HCT116 (cell line): ENCODE results near the gene FSTL4. TPM values are rescaled to one million over a fixed set of nuclear protein-coding genes. Genes with fewer than 3 reads are reported as not detected.

Experiments
- ATAC-seq: fragments of 200-7000 bp; cut with Tn5 transposase; 2 replicates; pipeline ENCODE4 v1.9.1; 2020; ENCODE audit warnings: mild to moderate bottlenecking, moderate library complexity
- BruUV-seq: library from RNA; stranded (reverse); fragments of 400-500 nt; replicated peaks from 2 replicates; lab custom pipeline; 2021; lab: Mats Ljungman, UMichigan
- CTCF ChIA-PET: fragments of 300-600 bp; sonication (Branson Sonifier 250); formaldehyde crosslinking; loops from one replicate; lab custom pipeline; 2021; ENCODE audit warnings: antibody characterized with exemption; lab: Charles Lee
- POLR2A ChIA-PET: fragments of 300-600, 350-600 bp; sonication (Branson Sonifier 250); formaldehyde crosslinking; loops from one replicate; lab custom pipeline; 2021; ENCODE audit warnings: antibody characterized with exemption; lab: Charles Lee
- RAD21 ChIA-PET, 2 experiments: fragments of 300-600 bp; sonication (Branson Sonifier 250); formaldehyde crosslinking; loops; one replicate each; lab custom pipeline; 2023; ENCODE audit warnings: low total read pairs in 2 of 2; ENCODE audit not compliant: uncharacterized antibody in 2 of 2, unreplicated experiment in 2 of 2, low non-redundant PET in 1 of 2; lab: Charles Lee
- DNase-seq: peaks from one replicate; pipeline ENCODE4 v3.0.0-alpha.2; 2010; ENCODE audit warnings: low read depth, low spot score
- H2AFZ ChIP-seq: fragments of 200-600 bp; shearing (Covaris generic), sonication (generic); 2 replicates; pipeline ENCODE4 v1.6.1; 2017; ENCODE audit warnings: low read depth, mixed run types, mixed read lengths, antibody characterized with exemption, low read length; ENCODE audit not compliant: poor library complexity, severe bottlenecking
- H3K27ac ChIP-seq: 2 replicates; pipeline ENCODE4 v1.5.1; 2012; ENCODE audit warnings: low read depth, low read length
- H3K27me3 ChIP-seq: fragments of 200-600 bp; sonication (generic); 2 replicates; pipeline ENCODE4 v1.6.1; 2016; ENCODE audit warnings: mixed run types, low read length, mixed read lengths; ENCODE audit not compliant: insufficient read depth
- H3K36me3 ChIP-seq, 2 experiments: fragments of 200-500 bp in 1 of 2; fragments of 200-600 bp in 1 of 2; sonication (Bioruptor generic) in 1 of 2; sonication (generic) in 1 of 2; 2 replicates each; pipeline versions ENCODE4 v1.5.1 to v1.6.1; 2014 to 2016; ENCODE audit warnings: low read length in 2 of 2, inconsistent platforms in 1 of 2, mixed read lengths in 1 of 2, mixed run types in 1 of 2; ENCODE audit not compliant: insufficient read depth in 2 of 2, control insufficient read depth in 1 of 2
- H3K4me1 ChIP-seq, 2 experiments: fragments of 200-600 bp in 1 of 2; sonication (generic) in 1 of 2; 2 replicates each; pipeline versions ENCODE4 v1.5.1 to v1.6.1; 2012 to 2017; ENCODE audit warnings: low read length in 2 of 2, inconsistent platforms in 1 of 2, mild to moderate bottlenecking in 1 of 2, mixed read lengths in 1 of 2, mixed run types in 1 of 2, moderate library complexity in 1 of 2; ENCODE audit not compliant: insufficient read depth in 2 of 2, control insufficient read depth in 1 of 2
- H3K4me2 ChIP-seq: fragments of 200-600 bp; sonication (generic); 2 replicates; pipeline ENCODE4 v1.6.1; 2017; ENCODE audit warnings: mixed run types, low read length, mixed read lengths
- H3K4me3 ChIP-seq, 2 experiments: fragments of 200-600 bp in 1 of 2; sonication (generic) in 1 of 2; replicated peaks in 1 of 2; 2 replicates each; pipeline ENCODE4 v1.5.1; 2011 to 2016; ENCODE audit warnings: low read length in 2 of 2, control low read depth in 1 of 2, low read depth in 1 of 2, mild to moderate bottlenecking in 1 of 2, mixed read lengths in 1 of 2, mixed run types in 1 of 2
- H3K79me2 ChIP-seq: fragments of 200-600 bp; sonication (generic); 2 replicates; pipeline ENCODE4 v1.6.1; 2017; ENCODE audit warnings: mild to moderate bottlenecking, mixed run types, low read length, moderate library complexity, mixed read lengths; ENCODE audit not compliant: insufficient read depth
- H3K9ac ChIP-seq: fragments of 200-600 bp; sonication (generic); 2 replicates; pipeline ENCODE4 v1.6.1; 2016; ENCODE audit warnings: low read length, mixed read lengths
- H3K9me2 ChIP-seq: fragments of 200-600 bp; sonication (generic), shearing (Covaris generic); 2 replicates; pipeline ENCODE4 v1.6.1; 2017; ENCODE audit warnings: mixed run types, mild to moderate bottlenecking, moderate library complexity; ENCODE audit not compliant: insufficient read depth
- H3K9me3 ChIP-seq, 2 experiments: fragments of 200-500 bp in 1 of 2; fragments of 200-600 bp in 1 of 2; sonication (Bioruptor generic) in 1 of 2; sonication (generic) in 1 of 2; 2 replicates each; pipeline ENCODE4 v1.6.1; 2014 to 2017; ENCODE audit warnings: low read length in 2 of 2, mixed read lengths in 2 of 2, inconsistent platforms in 1 of 2, low read depth in 1 of 2, mild to moderate bottlenecking in 1 of 2, mixed run types in 1 of 2, moderate library complexity in 1 of 2; ENCODE audit not compliant: control insufficient read depth in 1 of 2, insufficient read depth in 1 of 2
- H4K20me1 ChIP-seq: fragments of 200-600 bp; sonication (generic), shearing (Covaris generic); 2 replicates; pipeline ENCODE4 v1.6.1; 2017; ENCODE audit warnings: mixed run types, mild to moderate bottlenecking, moderate library complexity; ENCODE audit not compliant: insufficient read depth
- EGR1 ChIP-seq: IDR thresholded peaks from 2 replicates; pipeline ENCODE4 v1.6.1; 2012; ENCODE audit warnings: low read depth
- ELF1 ChIP-seq: IDR thresholded peaks from 2 replicates; pipeline ENCODE4 v1.6.1; 2012; ENCODE audit warnings: low read depth, borderline replicate concordance
- EZH2 ChIP-seq: fragments of 200-600 bp; sonication (generic); IDR thresholded peaks from 2 replicates; pipeline ENCODE4 v1.6.1; 2017; ENCODE audit warnings: antibody characterized with exemption, mixed run types
- EZH2phosphoT487 ChIP-seq: fragments of 200-600 bp; IDR thresholded peaks from 2 replicates; pipeline ENCODE4 v1.6.1; 2018; ENCODE audit warnings: antibody characterized with exemption, borderline replicate concordance
- FOSL1 ChIP-seq: IDR thresholded peaks from 2 replicates; pipeline ENCODE4 v1.6.1; 2012; ENCODE audit warnings: low read depth
- JUND ChIP-seq: IDR thresholded peaks from 2 replicates; pipeline ENCODE4 v1.6.1; 2012
- POLR2A ChIP-seq: IDR thresholded peaks from 2 replicates; pipeline ENCODE4 v1.7.0; 2011; ENCODE audit warnings: borderline replicate concordance; ENCODE audit not compliant: insufficient read depth, insufficient read length; ENCODE audit errors: extremely low read depth
- SP1 ChIP-seq: IDR thresholded peaks from 2 replicates; pipeline ENCODE4 v1.6.1; 2012; ENCODE audit warnings: low read depth
- SRF ChIP-seq: IDR thresholded peaks from 2 replicates; pipeline ENCODE4 v1.6.1; 2012; ENCODE audit warnings: low read depth
- YY1 ChIP-seq: IDR thresholded peaks from 2 replicates; pipeline ENCODE4 v1.6.1; 2011; ENCODE audit warnings: low read length, low read depth, moderate library complexity, mild to moderate bottlenecking; ENCODE audit not compliant: insufficient replicate concordance; ENCODE audit errors: extremely low read depth
- ZFX ChIP-seq: fragments of 450-650 bp; IDR thresholded peaks from 2 replicates; pipeline ENCODE4 v1.6.1; 2017
- ZNF274 ChIP-seq: fragments of 200-500 bp; sonication (Bioruptor generic); IDR thresholded peaks from 2 replicates; pipeline ENCODE4 v1.6.1; 2014; ENCODE audit warnings: mild to moderate bottlenecking, low read depth, low read length, inconsistent platforms
- intact Hi-C: fragments of 100-400 bp; cut with micrococcal nuclease; formaldehyde crosslinking; loops from 2 replicates; pipeline ENCODE4 v1.10.0; 2022
- total RNA-seq: library from RNA; stranded (reverse); gene quantifications from one replicate; pipeline ENCODE4 v1.2.1, GENCODE V29; 2021; ENCODE audit not compliant: unreplicated experiment
- TF ChIP-seq, protein P1 (sequence below): IDR thresholded peaks from 2 replicates; pipeline ENCODE4 v1.6.1; 2012
- TF ChIP-seq, protein P2 (sequence below): IDR thresholded peaks from 2 replicates; pipeline ENCODE4 v1.6.1; 2012; ENCODE audit warnings: low read depth
- TF ChIP-seq, protein P3 (sequence below), 3 experiments: fragments of 200-600 bp in 1 of 3; sonication (generic) in 1 of 3; IDR thresholded peaks in 2 of 3; conservative IDR thresholded peaks in 1 of 3; 2 replicates each; pipeline ENCODE4 v1.5.1; 2012 to 2017; ENCODE audit warnings: low read depth in 2 of 3, low read length in 2 of 3, antibody characterized with exemption in 1 of 3, borderline replicate concordance in 1 of 3, control low read depth in 1 of 3, mild to moderate bottlenecking in 1 of 3, mixed read lengths in 1 of 3, mixed run types in 1 of 3, moderate library complexity in 1 of 3; ENCODE audit not compliant: insufficient read depth in 1 of 3

FSTL4 gene
- total RNA-seq, 1 experiment from 2014 or later: 0.37 TPM

DNA sequence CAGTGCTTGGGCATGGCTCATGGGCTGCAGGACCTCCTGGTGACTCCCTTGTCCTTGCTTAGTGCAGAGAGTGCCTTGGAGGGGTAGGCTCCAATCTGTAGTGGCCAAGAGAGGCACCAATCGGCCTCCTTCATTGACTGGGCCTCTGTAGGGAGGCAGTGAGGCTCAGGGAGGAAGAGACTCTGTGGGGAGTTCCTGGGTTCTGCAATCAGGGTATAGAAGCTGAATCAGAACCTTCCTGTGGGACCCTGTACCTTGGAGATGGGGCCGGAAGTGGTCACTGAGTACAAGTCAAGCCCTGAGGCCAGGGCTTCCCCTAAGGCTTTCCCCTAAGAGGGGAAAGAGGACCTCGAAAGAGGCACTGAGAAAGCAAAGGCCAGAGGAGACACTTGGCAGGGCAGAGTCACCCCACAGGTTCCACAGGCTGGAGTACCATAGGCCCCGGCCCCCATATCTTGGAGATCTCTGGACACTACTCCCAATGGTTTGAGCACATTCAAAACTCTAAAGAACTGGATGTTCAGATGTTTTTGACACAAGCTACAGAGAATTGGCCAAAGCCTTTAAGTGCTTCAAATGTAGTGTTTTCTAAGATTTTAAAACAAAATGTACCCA lies 370.0 kb downstream of the FSTL4 start:
- Histone ChIP-seq H3K4me3 (no peak overlapping the region), H3K9me3 (no peaks in the 10 kb centered on the region), H3K79me2 (no peaks in the 10 kb centered on the region), H3K4me2 (no peak overlapping the region), H3K9me2 (no peaks in the 10 kb centered on the region), H3K27me3 (no peaks in the 10 kb centered on the region), H2AFZ (no peak overlapping the region), H3K4me1 (peaks cover 39 to 72% of the 10 kb centered on the region in 2 experiments), H3K27ac (no peak overlapping the region), H3K36me3 (no peaks in the 10 kb centered on the region), H4K20me1 (no peaks in the 10 kb centered on the region), H3K9ac (no peak overlapping the region)
- TF ChIP-seq, protein P1, sequence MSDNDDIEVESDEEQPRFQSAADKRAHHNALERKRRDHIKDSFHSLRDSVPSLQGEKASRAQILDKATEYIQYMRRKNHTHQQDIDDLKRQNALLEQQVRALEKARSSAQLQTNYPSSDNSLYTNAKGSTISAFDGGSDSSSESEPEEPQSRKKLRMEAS: no peak
- no peak for TF ChIP-seq FOSL1
- no peak for TF ChIP-seq EZH2phosphoT487
- no peak for TF ChIP-seq SP1
- no peak for TF ChIP-seq ELF1
- no peak for TF ChIP-seq EZH2
- TF ChIP-seq ZFX: no peak
- TF ChIP-seq, protein P2, sequence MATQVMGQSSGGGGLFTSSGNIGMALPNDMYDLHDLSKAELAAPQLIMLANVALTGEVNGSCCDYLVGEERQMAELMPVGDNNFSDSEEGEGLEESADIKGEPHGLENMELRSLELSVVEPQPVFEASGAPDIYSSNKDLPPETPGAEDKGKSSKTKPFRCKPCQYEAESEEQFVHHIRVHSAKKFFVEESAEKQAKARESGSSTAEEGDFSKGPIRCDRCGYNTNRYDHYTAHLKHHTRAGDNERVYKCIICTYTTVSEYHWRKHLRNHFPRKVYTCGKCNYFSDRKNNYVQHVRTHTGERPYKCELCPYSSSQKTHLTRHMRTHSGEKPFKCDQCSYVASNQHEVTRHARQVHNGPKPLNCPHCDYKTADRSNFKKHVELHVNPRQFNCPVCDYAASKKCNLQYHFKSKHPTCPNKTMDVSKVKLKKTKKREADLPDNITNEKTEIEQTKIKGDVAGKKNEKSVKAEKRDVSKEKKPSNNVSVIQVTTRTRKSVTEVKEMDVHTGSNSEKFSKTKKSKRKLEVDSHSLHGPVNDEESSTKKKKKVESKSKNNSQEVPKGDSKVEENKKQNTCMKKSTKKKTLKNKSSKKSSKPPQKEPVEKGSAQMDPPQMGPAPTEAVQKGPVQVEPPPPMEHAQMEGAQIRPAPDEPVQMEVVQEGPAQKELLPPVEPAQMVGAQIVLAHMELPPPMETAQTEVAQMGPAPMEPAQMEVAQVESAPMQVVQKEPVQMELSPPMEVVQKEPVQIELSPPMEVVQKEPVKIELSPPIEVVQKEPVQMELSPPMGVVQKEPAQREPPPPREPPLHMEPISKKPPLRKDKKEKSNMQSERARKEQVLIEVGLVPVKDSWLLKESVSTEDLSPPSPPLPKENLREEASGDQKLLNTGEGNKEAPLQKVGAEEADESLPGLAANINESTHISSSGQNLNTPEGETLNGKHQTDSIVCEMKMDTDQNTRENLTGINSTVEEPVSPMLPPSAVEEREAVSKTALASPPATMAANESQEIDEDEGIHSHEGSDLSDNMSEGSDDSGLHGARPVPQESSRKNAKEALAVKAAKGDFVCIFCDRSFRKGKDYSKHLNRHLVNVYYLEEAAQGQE: no peak
- TF ChIP-seq POLR2A: no peak
- TF ChIP-seq JUND: no peak
- TF ChIP-seq, protein P3, sequence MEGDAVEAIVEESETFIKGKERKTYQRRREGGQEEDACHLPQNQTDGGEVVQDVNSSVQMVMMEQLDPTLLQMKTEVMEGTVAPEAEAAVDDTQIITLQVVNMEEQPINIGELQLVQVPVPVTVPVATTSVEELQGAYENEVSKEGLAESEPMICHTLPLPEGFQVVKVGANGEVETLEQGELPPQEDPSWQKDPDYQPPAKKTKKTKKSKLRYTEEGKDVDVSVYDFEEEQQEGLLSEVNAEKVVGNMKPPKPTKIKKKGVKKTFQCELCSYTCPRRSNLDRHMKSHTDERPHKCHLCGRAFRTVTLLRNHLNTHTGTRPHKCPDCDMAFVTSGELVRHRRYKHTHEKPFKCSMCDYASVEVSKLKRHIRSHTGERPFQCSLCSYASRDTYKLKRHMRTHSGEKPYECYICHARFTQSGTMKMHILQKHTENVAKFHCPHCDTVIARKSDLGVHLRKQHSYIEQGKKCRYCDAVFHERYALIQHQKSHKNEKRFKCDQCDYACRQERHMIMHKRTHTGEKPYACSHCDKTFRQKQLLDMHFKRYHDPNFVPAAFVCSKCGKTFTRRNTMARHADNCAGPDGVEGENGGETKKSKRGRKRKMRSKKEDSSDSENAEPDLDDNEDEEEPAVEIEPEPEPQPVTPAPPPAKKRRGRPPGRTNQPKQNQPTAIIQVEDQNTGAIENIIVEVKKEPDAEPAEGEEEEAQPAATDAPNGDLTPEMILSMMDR (IDR thresholded peaks at IDR 0.05 in 2 of 3, conservative IDR thresholded peaks at IDR 0.05 in 1 of 3; ENCODE audit: borderline replicate concordance in 1 of 3, insufficient read depth in 1 of 3, low read depth in 2 of 3, low read length in 2 of 3): no peak
- no peak for TF ChIP-seq SRF
- no peak for TF ChIP-seq ZNF274
- TF ChIP-seq YY1: no peak
- no peak for TF ChIP-seq EGR1
- ATAC-seq: no peak
- no peak for DNase-seq
- ChIA-PET CTCF (no interaction called here), RAD21 (no interaction called here), POLR2A (no interaction called here)
- no TSS peak for BruUV-seq
- intact Hi-C loops: loop anchor here (10.0 kb wide), 1 partner anchor 858 kb away; no protein-coding TSS in a partner anchor
